ENCODE measurements around the gene PLAC1.

PLAC1 gene

DNA sequence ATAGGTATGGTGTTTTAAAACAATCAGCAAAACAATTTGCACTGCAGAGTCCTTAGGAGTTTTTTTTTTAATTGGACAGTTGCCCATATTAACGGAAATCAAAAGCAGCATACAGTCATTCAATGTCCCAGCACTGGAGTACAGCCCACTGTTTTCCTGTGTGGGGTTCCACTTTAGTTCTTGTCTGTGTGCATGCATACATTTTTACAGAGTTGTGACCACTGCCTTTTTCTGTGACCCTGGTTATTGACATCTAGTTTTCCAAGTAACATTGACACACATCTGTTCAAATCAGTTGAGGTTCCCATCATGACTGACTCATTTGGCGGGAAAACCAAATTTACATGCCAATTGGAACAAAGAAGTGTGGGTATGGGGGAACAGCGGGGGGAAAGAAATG, 115.0 kb downstream of the PLAC1 start:
- no peak for DNase-seq (ENCODE audit: low read depth)

DNA sequence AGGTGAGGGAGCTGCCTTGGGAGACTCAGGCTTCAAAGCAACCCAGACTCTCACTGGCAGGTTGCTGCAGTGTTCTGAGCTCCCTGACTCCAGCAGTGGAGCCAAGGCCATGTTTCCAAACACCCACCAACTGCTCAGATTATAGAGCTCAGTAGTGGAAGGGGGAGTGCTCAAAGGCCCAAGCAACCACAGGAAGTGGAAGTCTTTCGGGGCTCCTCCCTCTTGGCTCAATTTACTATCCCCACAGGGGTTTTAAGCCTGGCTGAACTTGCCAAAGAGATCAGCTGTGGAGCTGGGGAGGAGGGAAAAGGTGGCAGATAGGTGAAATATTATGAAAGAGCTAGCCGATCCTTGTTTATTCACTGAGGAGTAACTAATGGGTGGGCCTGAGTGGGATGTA, 115.8 kb downstream of the PLAC1 start:
- DNase-seq (ENCODE audit: low read depth): no peak

DNA sequence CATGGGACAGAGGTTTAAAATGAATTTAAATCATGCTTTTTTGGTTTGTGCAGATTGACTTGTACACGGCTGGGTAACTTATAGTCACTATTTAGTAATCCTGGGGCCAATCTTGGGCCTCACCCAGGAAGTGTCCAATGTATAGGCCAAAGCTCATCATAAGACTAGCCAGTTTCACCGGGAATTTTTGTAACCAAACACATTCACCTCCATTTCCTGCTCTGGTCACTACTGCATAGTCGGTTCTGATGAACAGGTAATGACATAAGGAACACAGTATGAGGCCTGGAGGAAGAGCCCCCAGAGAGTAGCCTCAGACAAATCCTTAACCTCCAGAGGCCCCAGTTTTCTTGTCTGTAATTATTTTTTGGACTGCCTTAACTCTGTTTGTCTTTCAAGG, 116.4 kb downstream of the PLAC1 start:
- DNase-seq (ENCODE audit: low read depth): no peak

- DNase-seq (ENCODE audit: low read depth): no peak
Observed at GRCh38 chrX:134538316-134538715, 120.0 kb downstream of the PLAC1 start.

DNA sequence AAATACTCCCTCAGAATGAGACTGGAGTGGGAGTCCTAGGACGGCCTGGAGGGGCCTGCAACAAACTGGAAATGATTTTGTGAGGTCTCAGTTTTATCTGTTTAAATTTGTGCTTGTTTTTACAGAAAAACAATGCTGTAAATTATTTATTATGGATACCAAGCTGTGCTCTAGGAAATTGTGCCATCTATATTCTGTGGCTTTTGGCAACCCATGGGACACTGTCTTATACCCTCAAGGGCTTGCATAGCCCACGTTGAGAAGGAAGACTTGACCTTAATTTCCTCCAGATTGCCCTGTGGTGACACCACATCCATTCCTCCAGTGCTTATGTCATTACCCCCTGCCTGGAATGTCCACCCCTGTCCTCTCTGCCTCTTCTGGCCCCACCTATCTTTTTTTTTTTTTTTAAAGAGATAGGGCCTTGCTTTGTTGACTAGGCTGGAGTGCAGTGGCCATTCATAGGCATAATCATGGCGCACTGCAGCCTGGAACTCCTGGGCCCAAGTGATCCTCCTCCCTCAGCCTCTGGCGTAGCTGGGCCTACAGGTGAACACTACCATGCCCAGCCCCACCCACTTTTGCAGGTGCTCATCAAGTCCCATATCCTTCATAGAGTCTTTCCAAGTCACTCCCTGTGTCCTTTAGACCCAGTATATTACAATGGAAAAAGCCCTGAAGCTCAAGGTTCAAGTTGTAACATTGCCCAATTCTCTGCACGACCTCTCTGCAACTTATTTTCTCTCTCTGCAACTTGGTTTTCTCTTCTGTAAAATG, 120.9 kb downstream of the PLAC1 start:
- no peak for DNase-seq (ENCODE audit: low read depth)

DNA sequence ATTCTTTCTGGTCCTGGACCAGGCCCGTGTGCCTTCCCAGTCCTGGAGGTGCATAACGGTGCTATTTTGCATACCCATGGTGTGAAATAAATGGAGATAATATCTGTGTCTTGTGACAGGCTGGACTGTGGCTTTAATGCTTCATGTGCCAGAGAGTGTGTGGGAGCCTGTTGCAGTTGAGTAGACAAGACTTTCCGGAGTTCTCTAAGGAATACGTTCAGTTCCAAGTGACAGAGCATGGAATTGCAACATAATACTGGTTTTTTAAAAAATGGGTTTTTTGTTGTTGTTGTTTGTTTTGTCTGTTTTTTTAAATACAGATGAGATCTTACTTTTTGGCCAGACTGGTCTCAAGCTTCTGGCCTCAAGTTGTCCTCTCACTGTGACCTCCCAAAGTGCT, 124.3 kb downstream of the PLAC1 start:
- DNase-seq (ENCODE audit: low read depth): no peak

GRCh38 chrX:134533352-134533751, 124.9 kb downstream of the PLAC1 start:
- DNase-seq (ENCODE audit: low read depth): no peak

GRCh38 chrX:134530845-134531244, 127.4 kb downstream of the PLAC1 start:
- no peak for DNase-seq (ENCODE audit: low read depth)

DNA sequence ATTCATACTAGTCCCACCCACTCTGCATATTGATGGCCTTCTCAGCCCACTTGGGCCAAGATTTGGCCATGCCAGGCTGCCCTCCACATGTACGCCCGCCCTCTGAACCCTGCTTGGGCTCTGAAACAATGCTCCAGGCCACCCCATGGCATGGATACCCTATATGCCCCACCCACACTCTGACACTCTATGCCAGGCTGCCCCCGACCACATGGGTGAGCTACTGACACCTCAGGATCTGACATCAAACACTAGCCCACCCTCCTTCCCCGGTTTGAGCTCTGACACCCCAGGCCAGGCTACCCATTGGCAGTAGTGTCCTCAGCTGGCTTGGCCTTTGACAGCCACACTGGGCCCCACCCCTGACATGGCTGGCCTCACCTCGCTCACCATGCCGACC, 128.8 kb downstream of the PLAC1 start:
- no peak for DNase-seq (ENCODE audit: low read depth)

DNA sequence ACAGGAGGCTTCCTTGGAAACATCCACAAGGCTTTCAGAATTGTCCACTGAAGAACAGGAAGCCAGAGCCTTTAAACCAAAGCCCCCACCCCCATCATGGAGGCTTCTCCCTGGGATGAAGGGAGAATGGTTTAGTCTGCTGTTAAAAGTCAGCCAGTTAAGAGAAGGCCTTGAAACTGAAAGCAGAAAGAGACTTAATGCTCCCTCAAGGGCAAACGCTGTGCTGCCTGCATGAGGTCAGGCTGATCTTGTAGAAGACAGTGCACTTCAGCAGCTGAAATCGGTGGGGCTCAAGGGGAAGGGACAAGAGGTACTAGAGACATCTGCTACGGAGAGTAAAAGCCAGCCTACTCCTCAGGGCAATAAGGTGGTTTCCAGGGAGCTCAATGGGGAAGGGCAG, 129.3 kb downstream of the PLAC1 start:
- DNase-seq (ENCODE audit: low read depth): no peak

GRCh38 chrX:134526399-134526798, 131.9 kb downstream of the PLAC1 start:
- DNase-seq (ENCODE audit: low read depth): no peak

DNA sequence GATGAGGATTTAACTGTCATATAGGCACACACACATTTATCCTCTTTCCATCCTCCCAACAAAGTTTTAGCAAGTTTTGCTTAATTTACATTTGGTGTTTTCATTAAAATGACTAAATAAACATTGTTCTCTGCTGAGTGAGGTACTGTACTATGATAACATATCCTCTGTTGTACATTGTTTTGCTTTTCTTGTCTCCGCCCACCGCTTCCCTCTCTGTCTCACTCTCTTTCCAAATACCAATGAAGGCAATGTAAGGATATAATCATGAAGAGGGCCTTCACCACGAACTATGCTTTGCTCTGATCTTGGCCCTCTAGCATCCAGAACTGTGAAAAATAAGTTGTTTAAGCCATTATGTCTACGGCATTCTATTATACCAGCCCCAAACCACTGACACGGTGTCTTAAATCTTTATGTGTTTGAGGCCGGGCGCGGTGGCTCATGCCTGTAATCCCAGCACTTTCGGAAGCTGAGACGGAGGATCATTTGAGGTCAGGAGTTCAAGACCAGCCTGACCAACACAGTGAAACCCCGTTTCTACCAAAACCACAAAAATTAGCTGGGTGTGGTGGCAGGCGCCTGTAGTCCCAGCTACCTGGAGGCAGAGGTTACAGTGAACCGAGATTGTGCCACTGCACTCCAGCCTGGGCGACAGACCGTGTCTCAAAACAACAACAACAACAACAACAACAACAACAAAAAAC, 133.0 kb downstream of the PLAC1 start:
- DNase-seq (ENCODE audit: low read depth): no peak

- no peak for DNase-seq (ENCODE audit: low read depth)
Observed at GRCh38 chrX:134524181-134524580, 134.1 kb downstream of the PLAC1 start.

- no peak for DNase-seq (ENCODE audit: low read depth)
Observed at GRCh38 chrX:134520860-134521390, 137.3 kb downstream of the PLAC1 start.

Data from activated T-helper 9 cell treated with anti-CD3 and anti-CD28 coated beads, Interleukin-2, amount 50 U/mL, for 16 hours (primary cell).